Measurements from ENCODE around the gene PABPN1. TPM values are rescaled to one million over a fixed set of nuclear protein-coding genes. Genes with fewer than 3 reads are reported as not detected.
A peak's percentile ranks its signal among the peaks of the same experiment; 100 is the strongest.

Gene PABPN1
- polyA plus RNA-seq, 4 donors = 213 to 335 (median 293) TPM

- DNase-seq (ENCODE audit: low read depth in 4 of 4, low spot score in 2 of 4) = no peak
Observed at GRCh38 chr14:23355871-23356435, 34.7 kb downstream of the PABPN1 start.

DNA sequence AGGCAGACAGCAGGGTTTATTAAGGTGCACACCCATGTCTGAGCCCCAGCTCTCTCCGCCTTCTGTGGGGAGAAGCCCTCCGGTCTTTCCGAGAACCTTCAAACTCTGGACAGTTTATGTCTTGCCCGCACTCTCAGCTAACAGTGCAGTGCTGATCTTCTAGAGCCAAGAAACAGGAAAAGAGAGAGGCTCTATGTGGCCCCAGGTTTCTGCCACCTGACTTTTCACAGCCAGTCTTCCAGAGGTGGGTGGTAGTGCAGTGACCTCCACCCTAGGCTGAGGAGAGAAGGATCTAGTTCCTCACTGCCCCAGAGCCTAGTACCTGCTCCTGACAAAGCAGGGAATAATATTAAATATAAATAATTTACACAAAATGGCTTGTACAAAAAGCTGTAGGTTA lies 35.4 kb downstream of the PABPN1 start:
- DNase-seq (ENCODE audit: low read depth in 4 of 4, low spot score in 2 of 4) = no peak

DNA sequence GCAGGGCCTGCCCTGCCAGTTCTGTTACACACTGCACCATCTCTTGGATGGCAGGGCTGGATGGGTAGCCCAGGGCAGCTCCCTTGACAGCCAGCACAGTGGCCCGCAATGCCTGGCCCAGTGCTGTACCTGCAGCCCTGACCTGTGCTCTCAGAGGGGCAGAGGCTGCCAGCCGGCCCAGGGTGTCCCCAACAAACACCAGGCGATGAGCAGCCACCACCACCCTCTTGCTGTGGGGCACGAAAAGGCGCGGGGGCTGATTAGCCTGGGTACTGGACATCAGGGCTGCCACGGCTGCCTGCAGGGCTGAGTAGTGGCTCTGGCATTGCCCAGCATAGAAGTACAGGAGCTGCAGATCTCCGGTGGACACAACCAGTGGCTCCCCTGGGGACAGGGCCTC lies 36.0 kb downstream of the PABPN1 start:
- no peak for DNase-seq (ENCODE audit: low read depth in 4 of 4, low spot score in 2 of 4)

- DNase-seq (ENCODE audit: low read depth in 4 of 4, low spot score in 2 of 4) = no peak
Observed at GRCh38 chr14:23358042-23358441, 36.8 kb downstream of the PABPN1 start.

DNA sequence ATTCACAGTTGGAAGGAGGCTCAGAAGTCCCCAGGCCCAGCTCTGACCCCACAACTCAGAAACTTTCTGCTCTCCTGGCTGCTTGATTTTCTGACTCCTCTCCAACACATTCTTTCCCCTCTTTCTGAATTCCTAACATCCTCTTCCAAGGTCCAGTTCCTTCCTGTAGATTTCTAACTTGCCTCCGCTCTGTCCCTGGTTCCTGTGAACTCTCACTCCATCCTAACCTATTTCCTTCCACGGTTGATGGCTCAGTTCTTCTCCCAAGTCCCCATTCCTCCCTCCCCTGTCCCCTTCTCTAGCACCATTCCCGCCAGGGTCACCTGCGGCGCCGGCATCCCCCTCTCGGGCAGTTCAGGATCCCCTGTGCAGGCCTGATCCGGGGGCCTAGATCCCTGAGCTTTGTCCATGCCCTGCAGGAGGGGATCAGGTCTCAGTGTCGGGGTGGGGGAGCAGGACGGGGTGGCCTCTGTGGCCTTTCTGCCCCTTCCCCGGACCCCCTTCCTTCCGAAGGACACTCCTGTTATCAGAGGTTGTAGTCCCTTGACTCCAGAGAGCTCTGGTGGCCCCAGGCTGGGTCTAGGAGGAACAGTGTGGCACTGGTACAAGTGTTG lies 37.4 kb downstream of the PABPN1 start:
- DNase-seq (ENCODE audit: low read depth in 4 of 4, low spot score in 2 of 4) = no peak

DNA sequence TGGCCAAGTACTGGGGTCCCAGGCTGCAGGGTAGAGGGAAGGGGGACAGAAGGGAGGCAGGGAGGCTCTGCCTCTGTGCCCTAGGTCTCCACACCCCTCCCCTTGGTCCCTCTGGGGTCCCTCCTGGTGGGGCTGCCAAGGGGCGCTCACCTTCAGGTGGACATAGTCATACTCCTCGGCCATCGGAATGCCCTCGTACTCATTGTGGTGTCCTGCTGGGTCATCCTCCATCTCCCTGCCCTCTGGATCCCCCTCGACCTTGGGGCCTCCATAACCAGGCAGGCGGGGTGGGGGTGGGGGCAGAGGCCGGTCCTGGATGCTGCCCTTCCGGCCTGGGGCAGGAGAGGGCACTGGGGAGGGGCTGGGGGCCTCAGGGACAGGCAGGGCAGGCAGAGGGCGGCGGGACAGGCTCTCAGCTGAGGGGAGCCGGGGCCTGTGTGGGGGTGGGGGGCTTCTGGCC lies 37.9 kb downstream of the PABPN1 start:
- no peak for DNase-seq (ENCODE audit: low read depth in 4 of 4, low spot score in 2 of 4)

DNA sequence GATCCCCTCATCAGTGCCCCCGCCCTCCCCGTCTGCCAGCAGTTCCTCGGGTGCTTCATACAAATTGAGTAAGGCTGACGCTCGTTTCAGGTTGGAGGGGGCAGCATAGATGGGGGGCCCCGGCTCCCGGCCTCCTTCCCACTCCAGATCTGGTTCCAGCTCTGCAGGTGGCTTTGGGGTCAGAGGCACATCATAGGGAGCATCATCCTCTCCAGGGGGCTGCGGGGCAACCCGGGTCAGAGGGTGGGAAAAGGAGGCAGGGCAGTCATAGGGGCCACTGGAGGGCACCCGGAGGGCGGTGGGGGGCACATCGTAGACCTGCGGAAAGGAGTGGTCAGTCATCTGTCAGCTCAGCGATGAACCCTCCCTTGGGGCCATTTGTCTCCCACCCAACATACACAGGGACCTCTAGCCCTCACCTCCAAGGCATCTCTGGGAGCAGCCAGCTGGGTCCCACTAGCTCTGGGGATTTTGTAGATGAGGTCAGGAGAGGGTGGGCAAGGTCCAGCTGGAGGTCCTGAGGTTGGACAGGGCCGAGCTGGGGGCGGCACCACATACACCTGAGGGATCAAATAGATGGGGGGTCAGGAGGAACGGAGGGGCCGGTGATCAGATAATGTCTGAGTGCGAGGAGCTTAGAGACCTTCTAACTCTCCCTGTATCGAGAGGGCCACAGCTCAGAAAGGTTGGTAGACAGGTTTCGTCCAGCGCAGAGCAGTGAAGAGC lies 38.6 kb downstream of the PABPN1 start:
- DNase-seq (ENCODE audit: low read depth in 4 of 4, low spot score in 2 of 4) = no peak

- no peak for DNase-seq (ENCODE audit: low read depth in 4 of 4, low spot score in 2 of 4)
Observed at GRCh38 chr14:23360496-23360895, 39.2 kb downstream of the PABPN1 start.

- DNase-seq (ENCODE audit: low read depth in 4 of 4, low spot score in 2 of 4) = no peak
Observed at GRCh38 chr14:23361320-23361719, 40.1 kb downstream of the PABPN1 start.

DNA sequence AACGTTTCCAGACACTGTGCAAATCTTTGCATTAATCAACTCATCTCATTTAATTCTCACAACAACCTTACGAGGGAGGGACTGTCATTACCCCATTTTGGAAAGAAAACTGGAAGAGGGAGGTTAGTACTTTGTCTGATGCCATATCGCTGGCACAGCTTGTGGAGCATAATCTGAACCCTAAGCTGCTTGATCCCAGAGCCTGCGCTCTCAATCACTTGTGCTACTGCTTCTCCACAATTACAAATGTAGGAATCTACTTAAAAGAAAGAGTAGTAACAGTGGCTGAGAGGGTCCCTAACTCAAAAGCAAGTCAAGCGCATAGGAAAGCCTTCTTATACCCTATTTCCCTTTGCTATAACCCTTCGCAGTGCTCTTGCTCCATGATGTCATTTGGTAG lies 40.5 kb downstream of the PABPN1 start:
- DNase-seq (ENCODE audit: low read depth in 4 of 4, low spot score in 2 of 4) = no peak

- no peak for DNase-seq (ENCODE audit: low read depth in 4 of 4, low spot score in 2 of 4)
Observed at GRCh38 chr14:23362200-23362599, 40.9 kb downstream of the PABPN1 start.

GRCh38 chr14:23364164-23365035 lies 43.1 kb downstream of the PABPN1 start:
- peak in 3 of 4 donors; percentile 16 to 34 (median 19) for DNase-seq (ENCODE audit: low read depth in 4 of 4, low spot score in 2 of 4)

- peak in 2 of 4 donors; percentile 32 to 37 for DNase-seq (ENCODE audit: low read depth in 4 of 4, low spot score in 2 of 4)
Observed at GRCh38 chr14:23365036-23365731, 43.9 kb downstream of the PABPN1 start, which contains the start of gene EFS. Gene EFS, minus strand, starts transcription at chr14:23365172. Its CDS starts 147 bp downstream, at chr14:23365025.

- peak; percentile 79 to 93 (median 87) for DNase-seq (ENCODE audit: low read depth in 4 of 4, low spot score in 2 of 4)
Observed at GRCh38 chr14:23365732-23366425, 44.6 kb downstream of the PABPN1 start.

DNA sequence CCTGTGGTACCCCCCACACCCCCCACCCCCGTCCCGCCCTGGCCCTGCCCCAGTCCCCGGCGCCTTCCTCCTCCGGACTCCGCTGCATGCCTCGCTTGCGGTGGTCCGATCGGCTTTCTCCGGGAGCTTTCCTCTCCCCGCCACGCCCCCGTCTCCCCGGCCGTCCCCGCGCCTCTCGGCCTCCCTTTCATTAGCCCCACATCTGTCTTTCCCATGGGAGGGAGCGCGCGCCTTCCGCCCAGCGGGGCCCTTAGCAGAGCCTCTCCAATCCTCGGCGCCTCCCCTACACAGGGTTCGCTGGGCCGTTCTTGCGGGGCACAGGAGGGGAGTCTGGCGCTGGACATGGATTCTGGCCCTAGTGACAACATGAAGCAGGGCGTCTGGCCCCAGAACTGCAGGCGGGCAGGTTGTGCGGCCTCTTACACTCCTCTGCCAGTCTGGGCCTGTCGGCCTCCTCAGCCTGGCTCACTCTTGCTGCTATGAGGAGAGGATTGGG lies 45.2 kb downstream of the PABPN1 start:
- DNase-seq (ENCODE audit: low read depth in 4 of 4, low spot score in 2 of 4) = peak; percentile 69 to 80 (median 74)

GRCh38 chr14:23370221-23370620 lies 49.0 kb downstream of the PABPN1 start:
- no peak for DNase-seq (ENCODE audit: low read depth in 4 of 4, low spot score in 2 of 4)

- no peak for DNase-seq (ENCODE audit: low read depth in 4 of 4, low spot score in 2 of 4)
Observed at GRCh38 chr14:23371865-23372264, 50.6 kb downstream of the PABPN1 start.

DNA sequence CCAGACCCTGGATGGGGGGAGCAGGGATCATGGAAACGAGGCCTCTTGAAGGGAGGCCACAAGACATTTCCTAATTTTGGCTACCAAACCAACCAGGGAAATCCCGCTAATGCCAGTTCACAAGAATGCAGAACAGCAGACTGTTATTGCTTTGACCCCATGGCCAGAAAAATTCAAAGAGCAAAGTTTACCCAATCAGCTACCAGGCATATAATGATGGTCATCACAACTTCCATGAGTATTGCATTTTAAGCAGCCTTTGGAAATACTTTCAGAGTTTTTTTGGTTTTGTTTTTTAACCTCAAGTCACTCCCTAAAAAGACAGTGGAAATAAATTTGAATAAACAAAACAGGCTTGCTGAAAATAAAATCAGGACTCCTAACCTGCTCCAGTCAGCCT lies 51.3 kb downstream of the PABPN1 start, which contains the start of gene IL25:
Gene IL25 (plus strand): TSS at position 301 of the 400 bp plus-strand sequence.
- DNase-seq (ENCODE audit: low read depth in 4 of 4, low spot score in 2 of 4) = no peak

GRCh38 chr14:23373041-23373440 lies 51.8 kb downstream of the PABPN1 start:
- no peak for DNase-seq (ENCODE audit: low read depth in 4 of 4, low spot score in 2 of 4)

All from left renal cortex interstitium (tissue), 4 donors.